Vagina (tissue), 2 donors: ENCODE measurements around the gene GNAS-AS1. TPM values are rescaled to one million over a fixed set of nuclear protein-coding genes. Genes with fewer than 3 reads are reported as not detected.
"Not testable (repeated sequence)": the region's sequence is repeated elsewhere in the genome, so short reads cannot be mapped to it uniquely, and the experiment has no call there.

Experiments
- DNase-seq, 2 donors: peaks; one replicate each; pipeline ENCODE4 v3.0.0-alpha.2; 2017; ENCODE audit errors: extremely low spot score in 2 of 2
- H3K27ac ChIP-seq: fragments of 200-600 bp; sonication (generic); one replicate; pipeline ENCODE4 v1.5.1; 2019
- H3K27me3 ChIP-seq: fragments of 200-600 bp; sonication (generic); one replicate; pipeline ENCODE4 v1.5.1; 2019
- H3K36me3 ChIP-seq, 2 donors: fragments of 200-600 bp; sonication (generic); one replicate each; pipeline ENCODE4 v1.5.1; 2017 to 2019
- H3K4me1 ChIP-seq: fragments of 200-600 bp; sonication (generic); one replicate; pipeline ENCODE4 v1.5.1; 2019
- H3K4me3 ChIP-seq, 2 donors: fragments of 200-600 bp; sonication (generic); 1 replicate in 1 of 2; 2 replicates in 1 of 2; pipeline ENCODE4 v1.5.1; 2016 to 2019
- H3K9me3 ChIP-seq: fragments of 200-600 bp; sonication (generic); one replicate; pipeline ENCODE4 v1.5.1; 2019
- POLR2A ChIP-seq, 2 donors: fragments of 450-650 bp; IDR thresholded peaks; one replicate each; pipeline ENCODE4 v1.6.1; 2017; ENCODE audit warnings: antibody characterized with exemption in 2 of 2, mild to moderate bottlenecking in 2 of 2, moderate library complexity in 2 of 2
- POLR2AphosphoS5 ChIP-seq, 2 donors: sonication (generic); formaldehyde crosslinking; IDR thresholded peaks; one replicate each; pipeline ENCODE4 v1.9.0; 2017; ENCODE audit warnings: antibody characterized with exemption in 2 of 2, mild to moderate bottlenecking in 2 of 2, low read depth in 1 of 2; ENCODE audit not compliant: insufficient read depth in 1 of 2
- intact Hi-C: fragments of 100-400 bp; cut with DNase I; formaldehyde crosslinking; loops from one replicate; pipeline ENCODE4 v1.15.1; 2023
- total RNA-seq: library from RNA; depleted of rRNA; stranded (reverse); fragments of >200 nt; gene quantifications from one replicate; pipeline ENCODE4 v1.2.3, GENCODE V29; 2016
- TF ChIP-seq, protein P1 (sequence below), 3 experiments: fragments of 450-650 bp in 2 of 3; fragments of 200-600 bp in 1 of 3; sonication (generic) in 1 of 3; IDR thresholded peaks; one replicate each; pipeline ENCODE4 v1.5.1; 2017 to 2019; ENCODE audit warnings: antibody characterized with exemption in 3 of 3, mild to moderate bottlenecking in 2 of 3, moderate library complexity in 2 of 3

GNAS-AS1 gene
- total RNA-seq, 1 donor from 2014 or later = not detected

DNA sequence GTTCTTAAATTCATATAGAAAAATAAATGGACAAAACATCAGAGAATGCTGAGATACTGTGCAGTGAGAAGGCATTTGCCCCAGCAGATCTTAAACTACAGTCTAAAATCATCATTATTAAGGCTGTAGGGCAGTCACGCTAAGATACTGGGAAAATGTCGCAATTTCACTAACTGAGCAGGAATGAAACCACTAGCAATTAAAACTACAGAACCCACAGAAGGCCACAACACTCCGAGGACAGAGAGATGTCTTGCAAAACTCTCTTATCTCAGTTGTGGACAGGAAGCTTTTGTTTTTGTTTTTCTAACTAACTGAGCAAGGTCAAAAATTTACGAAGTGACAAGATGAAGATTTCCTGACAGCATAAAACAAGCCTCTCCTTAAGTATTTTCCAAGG lies 18.2 kb downstream of the GNAS-AS1 start:
- TF ChIP-seq, protein P1, sequence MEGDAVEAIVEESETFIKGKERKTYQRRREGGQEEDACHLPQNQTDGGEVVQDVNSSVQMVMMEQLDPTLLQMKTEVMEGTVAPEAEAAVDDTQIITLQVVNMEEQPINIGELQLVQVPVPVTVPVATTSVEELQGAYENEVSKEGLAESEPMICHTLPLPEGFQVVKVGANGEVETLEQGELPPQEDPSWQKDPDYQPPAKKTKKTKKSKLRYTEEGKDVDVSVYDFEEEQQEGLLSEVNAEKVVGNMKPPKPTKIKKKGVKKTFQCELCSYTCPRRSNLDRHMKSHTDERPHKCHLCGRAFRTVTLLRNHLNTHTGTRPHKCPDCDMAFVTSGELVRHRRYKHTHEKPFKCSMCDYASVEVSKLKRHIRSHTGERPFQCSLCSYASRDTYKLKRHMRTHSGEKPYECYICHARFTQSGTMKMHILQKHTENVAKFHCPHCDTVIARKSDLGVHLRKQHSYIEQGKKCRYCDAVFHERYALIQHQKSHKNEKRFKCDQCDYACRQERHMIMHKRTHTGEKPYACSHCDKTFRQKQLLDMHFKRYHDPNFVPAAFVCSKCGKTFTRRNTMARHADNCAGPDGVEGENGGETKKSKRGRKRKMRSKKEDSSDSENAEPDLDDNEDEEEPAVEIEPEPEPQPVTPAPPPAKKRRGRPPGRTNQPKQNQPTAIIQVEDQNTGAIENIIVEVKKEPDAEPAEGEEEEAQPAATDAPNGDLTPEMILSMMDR (IDR thresholded peaks at IDR 0.05) = no peak
- TF ChIP-seq POLR2A (IDR thresholded peaks at IDR 0.05) = no peak
- TF ChIP-seq POLR2AphosphoS5 (IDR thresholded peaks at IDR 0.05; ENCODE audit: insufficient read depth in 1 of 2, low read depth in 1 of 2) = no peak
- no peaks in the 10 kb centered on the region for H3K36me3 ChIP-seq
- DNase-seq = no peak
- no peak overlapping the region for H3K27ac ChIP-seq
- H3K9me3 ChIP-seq = no peaks in the 10 kb centered on the region
- peaks cover 8% of the 10 kb centered on the region for H3K4me1 ChIP-seq
- no peak overlapping the region for H3K4me3 ChIP-seq
- intact Hi-C loops = no loop called here
- no peaks in the 10 kb centered on the region for H3K27me3 ChIP-seq

DNA sequence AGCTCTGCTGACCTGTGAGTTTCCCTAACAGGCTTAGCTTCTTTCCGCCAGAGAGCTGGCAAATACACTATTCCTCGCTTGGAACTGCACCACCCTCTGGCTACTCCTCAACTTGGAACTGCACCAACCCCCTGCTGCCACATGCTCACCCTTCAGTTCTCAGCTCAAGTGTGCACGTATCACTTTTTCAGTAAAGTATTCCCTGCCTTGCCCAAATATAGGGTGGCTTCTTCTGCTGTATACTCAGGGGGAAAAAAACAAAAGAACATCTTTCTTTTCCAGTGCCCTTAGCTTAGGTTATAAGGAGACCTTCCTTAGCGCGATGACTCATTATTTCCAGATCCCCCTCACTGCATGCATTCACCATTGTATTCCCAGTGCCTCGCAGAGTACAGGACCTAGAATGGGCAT lies 21.2 kb downstream of the GNAS-AS1 start:
- H3K36me3 ChIP-seq = no peaks in the 10 kb centered on the region
- no peak overlapping the region for H3K27ac ChIP-seq
- H3K27me3 ChIP-seq = no peaks in the 10 kb centered on the region
- intact Hi-C loops = no loop called here
- H3K4me3 ChIP-seq = no peak overlapping the region
- H3K9me3 ChIP-seq = no peaks in the 10 kb centered on the region
- TF ChIP-seq POLR2AphosphoS5 (IDR thresholded peaks at IDR 0.05; ENCODE audit: insufficient read depth in 1 of 2, low read depth in 1 of 2) = no peak
- TF ChIP-seq, protein P1 (IDR thresholded peaks at IDR 0.05) = no peak
- no peak for TF ChIP-seq POLR2A (IDR thresholded peaks at IDR 0.05)
- DNase-seq = no peak
- peaks cover 8% of the 10 kb centered on the region for H3K4me1 ChIP-seq

- DNase-seq, H3K36me3 ChIP-seq, intact Hi-C loops, H3K9me3 ChIP-seq, H3K27me3 ChIP-seq, H3K4me1 ChIP-seq, H3K27ac ChIP-seq, H3K4me3 ChIP-seq: not testable (repeated sequence)
These were observed 21.9 kb downstream of the GNAS-AS1 start for GRCh38 chr20:58828804-58829203.

DNA sequence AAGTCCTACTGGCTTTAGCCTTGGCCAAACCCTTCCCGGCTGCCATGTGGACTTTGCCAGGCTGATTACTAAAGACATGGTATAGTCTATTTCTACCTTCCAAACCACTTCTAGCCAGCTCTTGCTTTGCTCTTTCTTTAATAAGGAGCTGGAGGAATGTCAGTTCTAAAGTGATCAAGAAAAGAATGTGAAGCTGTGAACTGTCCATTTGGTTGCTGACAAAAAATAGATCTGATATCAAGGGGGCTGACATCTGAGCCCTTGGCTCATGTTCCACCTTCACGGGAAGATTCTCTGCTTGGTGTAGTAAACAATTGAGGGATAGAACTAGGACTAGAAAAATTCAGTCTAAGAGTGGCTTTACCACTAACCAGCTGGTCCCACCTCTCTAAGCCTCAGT lies 22.6 kb downstream of the GNAS-AS1 start:
- Histone ChIP-seq H3K36me3 (no peaks in the 10 kb centered on the region), H3K9me3 (no peaks in the 10 kb centered on the region), H3K4me1 (peaks cover 8% of the 10 kb centered on the region), H3K27ac (no peak overlapping the region), H3K27me3 (no peaks in the 10 kb centered on the region), H3K4me3 (no peak overlapping the region)
- no peak for DNase-seq
- TF ChIP-seq, protein P1 (IDR thresholded peaks at IDR 0.05) = no peak
- TF ChIP-seq POLR2A (IDR thresholded peaks at IDR 0.05) (no peak), POLR2AphosphoS5 (IDR thresholded peaks at IDR 0.05; ENCODE audit: insufficient read depth in 1 of 2, low read depth in 1 of 2) (no peak)
- intact Hi-C loops = no loop called here

DNA sequence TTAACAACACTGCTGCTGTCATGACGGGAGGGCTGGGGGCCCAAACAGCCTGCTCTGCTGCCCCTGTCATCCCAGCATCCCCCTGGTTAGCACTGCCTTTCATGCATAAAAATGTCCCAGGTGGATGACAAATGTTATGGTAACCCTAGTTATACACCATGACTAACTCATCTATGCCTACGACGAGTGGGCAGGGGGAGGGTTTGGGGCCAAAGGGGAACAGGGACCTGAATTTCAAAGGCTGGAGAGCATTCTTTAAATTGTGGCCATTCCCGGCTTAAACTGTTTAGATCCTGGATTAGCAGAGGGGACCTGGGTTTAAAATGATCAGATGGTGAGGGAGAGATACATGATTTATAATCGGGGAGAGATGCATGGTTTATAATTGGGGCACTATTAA lies 24.4 kb downstream of the GNAS-AS1 start:
- H3K36me3 ChIP-seq = no peaks in the 10 kb centered on the region
- DNase-seq = no peak
- intact Hi-C loops = no loop called here
- no peak overlapping the region for H3K27ac ChIP-seq
- no peak overlapping the region for H3K4me3 ChIP-seq
- H3K27me3 ChIP-seq = no peaks in the 10 kb centered on the region
- H3K9me3 ChIP-seq = no peaks in the 10 kb centered on the region
- peaks cover 8% of the 10 kb centered on the region for H3K4me1 ChIP-seq
- TF ChIP-seq POLR2AphosphoS5 (IDR thresholded peaks at IDR 0.05; ENCODE audit: insufficient read depth in 1 of 2, low read depth in 1 of 2) (no peak), POLR2A (IDR thresholded peaks at IDR 0.05) (no peak)
- TF ChIP-seq, protein P1 (IDR thresholded peaks at IDR 0.05) = no peak

DNA sequence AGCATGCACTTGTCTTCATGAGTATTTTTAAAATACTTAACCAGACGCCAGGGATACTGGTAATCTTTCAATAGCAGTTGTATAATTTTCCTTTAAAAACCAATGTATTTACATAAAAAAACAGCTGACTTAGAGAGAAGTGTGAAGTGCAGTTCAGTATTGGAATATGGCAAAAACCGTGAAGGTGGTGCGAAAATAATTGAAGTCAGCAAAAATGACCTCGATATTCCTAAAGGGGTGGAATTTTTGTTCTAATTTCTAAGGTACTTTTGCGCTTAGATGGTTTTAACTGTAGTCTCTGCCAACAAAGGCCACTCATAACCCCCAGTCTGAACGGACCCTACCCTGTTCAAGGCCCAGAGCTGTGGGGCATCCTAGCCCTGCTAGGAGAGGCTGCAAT lies 25.3 kb downstream of the GNAS-AS1 start:
- no peak overlapping the region for H3K4me3 ChIP-seq
- DNase-seq = no peak
- intact Hi-C loops = no loop called here
- no peak overlapping the region for H3K27ac ChIP-seq
- H3K9me3 ChIP-seq = no peaks in the 10 kb centered on the region
- H3K27me3 ChIP-seq = no peaks in the 10 kb centered on the region
- TF ChIP-seq POLR2AphosphoS5 (IDR thresholded peaks at IDR 0.05; ENCODE audit: insufficient read depth in 1 of 2, low read depth in 1 of 2) = no peak
- TF ChIP-seq, protein P1 (IDR thresholded peaks at IDR 0.05) = no peak
- TF ChIP-seq POLR2A (IDR thresholded peaks at IDR 0.05) = no peak
- no peaks in the 10 kb centered on the region for H3K36me3 ChIP-seq
- H3K4me1 ChIP-seq = peaks cover 8% of the 10 kb centered on the region
